ENCODE measurements around the gene C10orf67.
"Not testable (repeated sequence)": the region's sequence is repeated elsewhere in the genome, so short reads cannot be mapped to it uniquely, and the experiment has no call there.

C10orf67 gene

GRCh38 chr10:23344241-23344841 lies at the start of gene C10orf67:
Gene C10orf67 (minus strand): TSS chr10:23344797. CDS start chr10:23344774, 23 bp downstream.
- no peak for DNase-seq (ENCODE audit: low read depth, low spot score)

GRCh38 chr10:23391821-23392220 lies 47.2 kb upstream of the C10orf67 start:
- no peak for DNase-seq (ENCODE audit: low read depth, low spot score)

- no peak for DNase-seq (ENCODE audit: low read depth, low spot score)
Measured at GRCh38 chr10:23390809-23391208, 46.2 kb upstream of the C10orf67 start.

GRCh38 chr10:23390408-23390807 lies 45.8 kb upstream of the C10orf67 start:
- DNase-seq (ENCODE audit: low read depth, low spot score), result not testable (repeated sequence)

- not testable (repeated sequence) for DNase-seq (ENCODE audit: low read depth, low spot score)
Measured at GRCh38 chr10:23387516-23387915, 42.9 kb upstream of the C10orf67 start.

GRCh38 chr10:23386052-23386451 lies 41.5 kb upstream of the C10orf67 start:
- DNase-seq (ENCODE audit: low read depth, low spot score), result no peak

- DNase-seq (ENCODE audit: low read depth, low spot score), result no peak
Measured at GRCh38 chr10:23384364-23384763, 39.8 kb upstream of the C10orf67 start.

GRCh38 chr10:23383637-23384036 lies 39.0 kb upstream of the C10orf67 start:
- DNase-seq (ENCODE audit: low read depth, low spot score), result no peak

GRCh38 chr10:23381298-23382040 lies 36.9 kb upstream of the C10orf67 start:
- no peak for DNase-seq (ENCODE audit: low read depth, low spot score)

GRCh38 chr10:23379686-23380085 lies 35.1 kb upstream of the C10orf67 start:
- DNase-seq (ENCODE audit: low read depth, low spot score), result no peak

- no peak for DNase-seq (ENCODE audit: low read depth, low spot score)
Measured at GRCh38 chr10:23376229-23376655, 31.6 kb upstream of the C10orf67 start.

- no peak for DNase-seq (ENCODE audit: low read depth, low spot score)
Measured at GRCh38 chr10:23375366-23375765, 30.8 kb upstream of the C10orf67 start.

GRCh38 chr10:23373156-23373555 lies 28.6 kb upstream of the C10orf67 start:
- DNase-seq (ENCODE audit: low read depth, low spot score), result no peak

- no peak for DNase-seq (ENCODE audit: low read depth, low spot score)
Measured at GRCh38 chr10:23371073-23371472, 26.5 kb upstream of the C10orf67 start.

- no peak for DNase-seq (ENCODE audit: low read depth, low spot score)
Measured at GRCh38 chr10:23370106-23370505, 25.5 kb upstream of the C10orf67 start.

- DNase-seq (ENCODE audit: low read depth, low spot score), result no peak
Measured at GRCh38 chr10:23368816-23369640, 24.4 kb upstream of the C10orf67 start.

- no peak for DNase-seq (ENCODE audit: low read depth, low spot score)
Measured at GRCh38 chr10:23367896-23368595, 23.4 kb upstream of the C10orf67 start.

GRCh38 chr10:23365417-23366030 lies 20.9 kb upstream of the C10orf67 start:
- not testable (repeated sequence) for DNase-seq (ENCODE audit: low read depth, low spot score)

- DNase-seq (ENCODE audit: low read depth, low spot score), result no peak
Measured at GRCh38 chr10:23364378-23364777, 19.8 kb upstream of the C10orf67 start.

GRCh38 chr10:23363793-23364135 lies 19.2 kb upstream of the C10orf67 start:
- no peak for DNase-seq (ENCODE audit: low read depth, low spot score)

Measured in smooth muscle cell of the brain vasculature (primary cell).